Endothelial cell of umbilical vein (primary cell): ENCODE data around the gene ETV7. TPM values are rescaled to one million over a fixed set of nuclear protein-coding genes. Genes with fewer than 3 reads are reported as not detected.

Experiments used
- BruUV-seq: library from RNA; stranded (reverse); fragments of 400-500 nt; replicated peaks from 2 replicates; lab custom pipeline; 2021; lab: Mats Ljungman, UMichigan
- CTCF ChIA-PET: fragments of 300-600, 350-600 bp; sonication (Branson Sonifier 250); formaldehyde crosslinking; loops from one replicate; lab custom pipeline; 2021; ENCODE audit warnings: antibody characterized with exemption, inconsistent platforms; lab: Charles Lee
- POLR2A ChIA-PET: fragments of 300-600, 350-600 bp; sonication (Branson Sonifier 250); formaldehyde crosslinking; loops from one replicate; lab custom pipeline; 2021; ENCODE audit warnings: antibody characterized with exemption, inconsistent platforms; lab: Charles Lee
- DNase-seq: peaks from one replicate; pipeline ENCODE4 v3.0.0-alpha.2; 2011; ENCODE audit warnings: low read depth, low spot score
- FAIRE-seq: peaks from 2 replicates; lab custom pipeline; 2011; peaks lifted over from hg19 to GRCh38; lab: Jason Lieb, UNC
- H2AFZ ChIP-seq: 2 replicates; pipeline ENCODE4 v1.6.0; 2012; ENCODE audit warnings: low read depth, low read length, control low read depth, inconsistent platforms
- H3K27ac ChIP-seq: 2 replicates; pipeline ENCODE4 v1.5.1; 2011; ENCODE audit warnings: low read depth, mild to moderate bottlenecking, control low read depth, low read length, moderate library complexity; ENCODE audit not compliant: insufficient read depth
- H3K27me3 ChIP-seq, 2 experiments: 2 replicates each; pipeline versions ENCODE4 v1.6.0 to v1.6.1; 2011; ENCODE audit warnings: low read length in 2 of 2, mixed read lengths in 1 of 2; ENCODE audit not compliant: control insufficient read depth in 2 of 2, insufficient read depth in 2 of 2
- H3K36me3 ChIP-seq, 2 experiments: 2 replicates in 1 of 2; 3 replicates in 1 of 2; pipeline ENCODE4 v1.5.1; 2011; ENCODE audit warnings: low read length in 2 of 2, mild to moderate bottlenecking in 1 of 2, moderate library complexity in 1 of 2; ENCODE audit not compliant: control insufficient read depth in 2 of 2, insufficient read depth in 2 of 2; ENCODE audit errors: extremely low read depth in 1 of 2
- H3K4me1 ChIP-seq: 3 replicates; pipeline ENCODE4 v1.5.1; 2011; ENCODE audit warnings: mild to moderate bottlenecking, low read length; ENCODE audit not compliant: control insufficient read depth, insufficient read depth; ENCODE audit errors: extremely low read depth
- H3K4me2 ChIP-seq: 2 replicates; pipeline ENCODE4 v1.6.1; 2011; ENCODE audit warnings: low read length, control low read depth, mixed read lengths; ENCODE audit not compliant: insufficient read depth
- H3K4me3 ChIP-seq, 3 experiments: fragments of 200-600 bp in 1 of 3; sonication (generic), shearing (Covaris generic) in 1 of 3; replicated peaks in 1 of 3; 2 replicates each; pipeline ENCODE4 v1.5.1; 2011 to 2016; ENCODE audit warnings: control low read depth in 3 of 3, low read length in 3 of 3, mild to moderate bottlenecking in 2 of 3, inconsistent platforms in 1 of 3, low read depth in 1 of 3, moderate library complexity in 1 of 3; ENCODE audit not compliant: insufficient read depth in 1 of 3
- H3K79me2 ChIP-seq: 2 replicates; pipeline ENCODE4 v1.6.0; 2012; ENCODE audit warnings: low read length, inconsistent platforms; ENCODE audit not compliant: control insufficient read depth, insufficient read depth
- H3K9ac ChIP-seq: replicated peaks from 2 replicates; pipeline ENCODE3; 2011; ENCODE audit warnings: low read length, control low read depth; ENCODE audit not compliant: insufficient read depth; ENCODE audit errors: extremely low read depth
- H3K9me1 ChIP-seq: replicated peaks from 3 replicates; pipeline ENCODE4 v1.6.0; 2011; ENCODE audit warnings: mild to moderate bottlenecking, low read length; ENCODE audit not compliant: control insufficient read depth, insufficient read depth; ENCODE audit errors: extremely low read depth
- H3K9me3 ChIP-seq: replicated peaks from 2 replicates; pipeline ENCODE4 v1.5.1; 2012; ENCODE audit warnings: low read length, inconsistent platforms; ENCODE audit not compliant: control insufficient read depth, insufficient read depth
- H4K20me1 ChIP-seq: replicated peaks from 2 replicates; pipeline ENCODE3; 2011; ENCODE audit warnings: mild to moderate bottlenecking, low read length; ENCODE audit not compliant: control insufficient read depth, insufficient read depth; ENCODE audit errors: extremely low read depth
- CTCF ChIP-seq, 2 donors: IDR thresholded peaks; 1 replicate in 1 of 2; 2 replicates in 1 of 2; pipeline ENCODE4 v1.5.1; 2011; ENCODE audit warnings: low read length in 2 of 2, mild to moderate bottlenecking in 2 of 2, moderate library complexity in 2 of 2, control low read depth in 1 of 2, inconsistent platforms in 1 of 2, low read depth in 1 of 2; ENCODE audit not compliant: insufficient read depth in 1 of 2; ENCODE audit errors: extremely low read depth in 1 of 2
- EZH2 ChIP-seq: IDR thresholded peaks from 2 replicates; pipeline ENCODE4 v1.6.1; 2012; ENCODE audit warnings: borderline replicate concordance, low read depth, mild to moderate bottlenecking, moderate library complexity, low read length, inconsistent platforms; ENCODE audit not compliant: severe bottlenecking
- FOS ChIP-seq: IDR thresholded peaks from 2 replicates; pipeline ENCODE4 v1.6.1; 2011; ENCODE audit warnings: mild to moderate bottlenecking, low read length, moderate library complexity, borderline replicate concordance; ENCODE audit not compliant: insufficient read depth
- GATA2 ChIP-seq: IDR thresholded peaks from 2 replicates; pipeline ENCODE4 v1.7.0; 2011; ENCODE audit warnings: low read depth, mild to moderate bottlenecking, moderate library complexity, mixed read lengths, low read length; ENCODE audit not compliant: insufficient read length, insufficient read depth
- JUN ChIP-seq: IDR thresholded peaks from 2 replicates; pipeline ENCODE4 v1.6.1; 2011; ENCODE audit warnings: borderline replicate concordance, low read depth; ENCODE audit not compliant: insufficient read length, insufficient read depth
- MAX ChIP-seq: IDR thresholded peaks from 2 replicates; pipeline ENCODE4 v1.6.1; 2011; ENCODE audit not compliant: insufficient read depth, insufficient read length
- MYC ChIP-seq: IDR thresholded peaks from one replicate; pipeline ENCODE4 v1.6.1; 2011; ENCODE audit warnings: mild to moderate bottlenecking, low read depth, low read length
- POLR2A ChIP-seq: IDR thresholded peaks from 2 replicates; pipeline ENCODE4 v1.6.1; 2012; ENCODE audit warnings: low read depth, mild to moderate bottlenecking, control low read depth, low read length
- POLR2AphosphoS5 ChIP-seq: IDR thresholded peaks from 2 replicates; pipeline ENCODE4 v1.6.1; 2012; ENCODE audit warnings: low read depth, mild to moderate bottlenecking, control low read depth, low read length, moderate library complexity; ENCODE audit not compliant: insufficient read depth
- dilution Hi-C: fragments of 300-500 bp; cut with MboI; formaldehyde crosslinking; loops from one replicate; pipeline ENCODE4 v1.15.0; 2019; ENCODE audit warnings: low sequenced_read_pairs; ENCODE audit not compliant: extremely low pct_ligation_motif_present
- intact Hi-C: fragments of 100-400 bp; cut with micrococcal nuclease; formaldehyde crosslinking; loops from one replicate; pipeline ENCODE4 v1.10.0; 2022
- polyA plus RNA-seq, 4 experiments: library from polyadenylated mRNA; depleted of rRNA in 3 of 4; stranded (reverse) in 3 of 4; unstranded in 1 of 4; fragments of >200 nt; gene quantifications; 2 replicates each; pipeline versions ENCODE4 v1.2.1 to v1.2.3, GENCODE V29; 2011 to 2012; ENCODE audit warnings: missing spikeins in 1 of 4
- total RNA-seq: library from RNA; stranded (reverse); gene quantifications from 2 replicates; pipeline ENCODE4 v1.2.3, GENCODE V29; 2021

ETV7 gene
- total and polyA plus RNA-seq, 2 donors (not counting 3 experiments of a cell fraction or from before 2014, with no cell fraction given) = 0.23 to 0.58 TPM

GRCh38 chr6:36418558-36418957, 31.1 kb upstream of the ETV7 start:
- no peak overlapping the region for H3K9ac ChIP-seq
- intact Hi-C loops (no loop called here), dilution Hi-C loops (no loop called here)
- no peaks in the 10 kb centered on the region for H3K36me3 ChIP-seq
- H4K20me1 ChIP-seq = no peaks in the 10 kb centered on the region
- H3K4me2 ChIP-seq = no peak overlapping the region
- peaks cover 12% of the 10 kb centered on the region for H3K4me1 ChIP-seq
- H3K9me3 ChIP-seq = no peaks in the 10 kb centered on the region
- DNase-seq (no peak), FAIRE-seq (no peak)
- H3K79me2 ChIP-seq = no peaks in the 10 kb centered on the region
- no TSS peak for BruUV-seq
- ChIA-PET POLR2A (no interaction called here), CTCF (interaction anchor here (1.3 to 1.5 kb wide), 2 partner anchors 10 to 78 kb away, joined by 3 to 5 read pairs; no protein-coding TSS in a partner anchor)
- no peak overlapping the region for H3K4me3 ChIP-seq
- no peaks in the 10 kb centered on the region for H3K9me1 ChIP-seq
- H3K27me3 ChIP-seq = no peaks in the 10 kb centered on the region
- TF ChIP-seq CTCF (IDR thresholded peaks at IDR 0.05; ENCODE audit: extremely low read depth in 1 of 2, insufficient read depth in 1 of 2, low read depth in 1 of 2, low read length in 2 of 2) (no peak), EZH2 (no peak), MYC (no peak), POLR2AphosphoS5 (no peak), MAX (no peak), FOS (no peak), JUN (no peak), POLR2A (no peak), GATA2 (no peak)
- no peak overlapping the region for H3K27ac ChIP-seq
- H2AFZ ChIP-seq = no peak overlapping the region
